Nephron (organoid): ENCODE data around the gene CIDEB.

ENCODE experiments used
- H3K27ac Mint-ChIP-seq, 3 experiments: 2 replicates each; pipeline ENCODE4 v1.8.0; 2020; ENCODE audit warnings: mixed read lengths in 3 of 3, mild to moderate bottlenecking in 2 of 3, moderate library complexity in 1 of 3
- H3K27me3 Mint-ChIP-seq: 2 replicates; pipeline ENCODE4 v1.8.0; 2021; ENCODE audit warnings: low read depth, mild to moderate bottlenecking, moderate library complexity, mixed read lengths
- H3K36me3 Mint-ChIP-seq: 2 replicates; pipeline ENCODE4 v1.8.0; 2020; ENCODE audit warnings: low read depth, mixed read lengths
- H3K4me1 Mint-ChIP-seq: 2 replicates; pipeline ENCODE4 v1.8.0; 2020; ENCODE audit warnings: mixed read lengths
- H3K4me3 Mint-ChIP-seq, 3 experiments: 2 replicates each; pipeline ENCODE4 v1.8.0; 2020; ENCODE audit warnings: mild to moderate bottlenecking in 3 of 3, mixed read lengths in 3 of 3, moderate library complexity in 2 of 3
- H3K9me3 Mint-ChIP-seq: 2 replicates; pipeline ENCODE4 v1.8.0; 2020; ENCODE audit warnings: mixed read lengths
- CTCF ChIP-seq, 3 experiments: fragments of 200-600 bp; sonication (generic); IDR thresholded peaks; one replicate each; pipeline ENCODE4 v1.5.0; 2021; ENCODE audit warnings: antibody characterized with exemption in 3 of 3; ENCODE audit not compliant: unreplicated experiment in 3 of 3

The CIDEB gene

GRCh38 chr14:24349742-24350141 lies 42.0 kb upstream of the CIDEB start:
- H3K4me1 Mint-ChIP-seq: no peaks in the 10 kb centered on the region
- H3K27ac Mint-ChIP-seq: no peak overlapping the region
- H3K27me3 Mint-ChIP-seq: peaks cover 51% of the 10 kb centered on the region
- TF ChIP-seq CTCF (IDR thresholded peaks at IDR 0.05; ENCODE audit: unreplicated experiment in 3 of 3): no peak
- no peak overlapping the region for H3K4me3 Mint-ChIP-seq
- no peaks in the 10 kb centered on the region for H3K9me3 Mint-ChIP-seq
- H3K36me3 Mint-ChIP-seq: no peaks in the 10 kb centered on the region

GRCh38 chr14:24348186-24348585 lies 40.4 kb upstream of the CIDEB start:
- Mint-ChIP-seq H3K4me3 (no peak overlapping the region), H3K27me3 (peaks cover 49% of the 10 kb centered on the region), H3K9me3 (no peaks in the 10 kb centered on the region), H3K4me1 (no peaks in the 10 kb centered on the region), H3K27ac (no peak overlapping the region), H3K36me3 (no peaks in the 10 kb centered on the region)
- no peak for TF ChIP-seq CTCF (IDR thresholded peaks at IDR 0.05; ENCODE audit: unreplicated experiment in 3 of 3)

- no peak overlapping the region for H3K4me3 Mint-ChIP-seq
- no peaks in the 10 kb centered on the region for H3K4me1 Mint-ChIP-seq
- peaks cover 50% of the 10 kb centered on the region for H3K27me3 Mint-ChIP-seq
- TF ChIP-seq CTCF (IDR thresholded peaks at IDR 0.05; ENCODE audit: unreplicated experiment in 3 of 3): no peak
- H3K36me3 Mint-ChIP-seq: no peaks in the 10 kb centered on the region
- no peaks in the 10 kb centered on the region for H3K9me3 Mint-ChIP-seq
- no peak overlapping the region for H3K27ac Mint-ChIP-seq
Observed at GRCh38 chr14:24347134-24347533, 39.4 kb upstream of the CIDEB start.

GRCh38 chr14:24343795-24344660 lies 36.3 kb upstream of the CIDEB start:
- Mint-ChIP-seq H3K36me3 (no peaks in the 10 kb centered on the region), H3K27ac (no peak overlapping the region), H3K9me3 (no peaks in the 10 kb centered on the region), H3K4me3 (no peak overlapping the region), H3K27me3 (peaks cover 56% of the 10 kb centered on the region), H3K4me1 (no peaks in the 10 kb centered on the region)
- TF ChIP-seq CTCF (IDR thresholded peaks at IDR 0.05; ENCODE audit: unreplicated experiment in 3 of 3): no peak

GRCh38 chr14:24342889-24343288 lies 35.1 kb upstream of the CIDEB start:
- peaks cover 62% of the 10 kb centered on the region for H3K27me3 Mint-ChIP-seq
- no peak overlapping the region for H3K27ac Mint-ChIP-seq
- no peaks in the 10 kb centered on the region for H3K4me1 Mint-ChIP-seq
- no peak for TF ChIP-seq CTCF (IDR thresholded peaks at IDR 0.05; ENCODE audit: unreplicated experiment in 3 of 3)
- H3K36me3 Mint-ChIP-seq: no peaks in the 10 kb centered on the region
- H3K9me3 Mint-ChIP-seq: no peaks in the 10 kb centered on the region
- H3K4me3 Mint-ChIP-seq: no peak overlapping the region

GRCh38 chr14:24340606-24341005 lies 32.8 kb upstream of the CIDEB start:
- H3K9me3 Mint-ChIP-seq: no peaks in the 10 kb centered on the region
- H3K27me3 Mint-ChIP-seq: peaks cover 84% of the 10 kb centered on the region
- no peak overlapping the region for H3K4me3 Mint-ChIP-seq
- no peak for TF ChIP-seq CTCF (IDR thresholded peaks at IDR 0.05; ENCODE audit: unreplicated experiment in 3 of 3)
- H3K27ac Mint-ChIP-seq: no peak overlapping the region
- H3K4me1 Mint-ChIP-seq: peaks cover 6% of the 10 kb centered on the region
- H3K36me3 Mint-ChIP-seq: no peaks in the 10 kb centered on the region
